K562 (cell line): ENCODE data around the gene RANBP3.

Experiments
- CTCF ChIP-seq, 3 experiments: IDR thresholded peaks in 2 of 3; conservative IDR thresholded peaks in 1 of 3; 2 replicates each; pipeline ENCODE4 v1.5.1; 2011 to 2012; ENCODE audit warnings: low read length in 3 of 3, mild to moderate bottlenecking in 3 of 3, control low read depth in 2 of 3, improper control_type of control experiment in 1 of 3, inconsistent platforms in 1 of 3, low read depth in 1 of 3, mixed read lengths in 1 of 3, moderate library complexity in 1 of 3; ENCODE audit not compliant: insufficient read depth in 2 of 3
- HMGXB4 ChIP-seq: sonication (generic); formaldehyde crosslinking; IDR thresholded peaks from 2 replicates; pipeline ENCODE4 v1.8.1; 2023; ENCODE audit warnings: mild to moderate bottlenecking, missing genetic modification reagents
- JUN ChIP-seq, 2 experiments: sonication (generic) in 1 of 2; formaldehyde crosslinking in 1 of 2; IDR thresholded peaks; 2 replicates each; pipeline versions ENCODE4 v1.6.1 to v1.8.0; 2012 to 2022; ENCODE audit warnings: borderline replicate concordance in 2 of 2, mild to moderate bottlenecking in 2 of 2, improper control_type of control experiment in 1 of 2, low read depth in 1 of 2, low read length in 1 of 2, missing genetic modification reagents in 1 of 2
- JUNB ChIP-seq: fragments of 450-650 bp; formaldehyde crosslinking; conservative IDR thresholded peaks from 2 replicates; pipeline ENCODE4 v1.4.0; 2020; ENCODE audit warnings: mild to moderate bottlenecking
- MTF1 ChIP-seq: fragments of 250-450 bp; sonication (Bioruptor Pico); IDR thresholded peaks from 2 replicates; pipeline ENCODE4 v1.9.0; 2021; ENCODE audit warnings: moderate library complexity, mild to moderate bottlenecking, inconsistent platforms, borderline replicate concordance
- PTRF ChIP-seq: fragments of 450-650 bp; IDR thresholded peaks from 2 replicates; pipeline ENCODE4 v1.6.1; 2016; ENCODE audit warnings: mild to moderate bottlenecking, missing genetic modification characterization, missing compliant biosample characterization
- RHOXF2B ChIP-seq: fragments of 250-450 bp; sonication (Bioruptor Pico); conservative IDR thresholded peaks from 2 replicates; pipeline ENCODE4 v1.5.1; 2021
- SMAD3 ChIP-seq: fragments of 450-650 bp; formaldehyde crosslinking; conservative IDR thresholded peaks from 2 replicates; pipeline ENCODE4 v1.4.0; 2020; ENCODE audit warnings: mild to moderate bottlenecking
- SMARCE1 ChIP-seq: fragments of 450-650 bp; IDR thresholded peaks from 2 replicates; pipeline ENCODE4 v1.7.1; 2016; ENCODE audit warnings: mild to moderate bottlenecking
- ZBTB33 ChIP-seq: sonication (generic); formaldehyde crosslinking; IDR thresholded peaks from 2 replicates; pipeline ENCODE4 v1.8.1; 2023; ENCODE audit warnings: mild to moderate bottlenecking, missing genetic modification reagents
- ZNF639 ChIP-seq, 2 experiments: fragments of 200-800 bp in 1 of 2; sonication (Bioruptor generic) in 1 of 2; sonication (generic) in 1 of 2; formaldehyde crosslinking in 1 of 2; IDR thresholded peaks in 1 of 2; conservative IDR thresholded peaks in 1 of 2; 2 replicates each; pipeline versions ENCODE4 v1.5.0 to v1.6.1; 2016 to 2020; ENCODE audit warnings: missing compliant biosample characterization in 1 of 2, missing genetic modification characterization in 1 of 2, missing genetic modification reagents in 1 of 2

GRCh38 chr19:5890099-5890498, 87.8 kb downstream of the RANBP3 start:
- TF ChIP-seq MTF1 (CRISPR knock-in tag): no peak
- TF ChIP-seq SMAD3: no peak
- no peak for TF ChIP-seq HMGXB4
- TF ChIP-seq RHOXF2B (CRISPR knock-in tag): no peak
- TF ChIP-seq JUNB: no peak
- no peak for TF ChIP-seq CTCF (IDR thresholded peaks at IDR 0.05 in 2 of 3, conservative IDR thresholded peaks at IDR 0.05 in 1 of 3; ENCODE audit: insufficient read depth in 2 of 3, low read depth in 1 of 3, low read length in 3 of 3)
- no peak for TF ChIP-seq PTRF (tag)
- TF ChIP-seq JUN (IDR thresholded peaks at IDR 0.05; ENCODE audit: borderline replicate concordance, low read depth, low read length): no peak
- no peak for TF ChIP-seq JUN (CRISPR knock-in tag; IDR thresholded peaks at IDR 0.05; ENCODE audit: borderline replicate concordance)
- no peak for TF ChIP-seq SMARCE1
- TF ChIP-seq ZNF639 (CRISPR knock-in tag; conservative IDR thresholded peaks at IDR 0.05 in 1 of 2, IDR thresholded peaks at IDR 0.05 in 1 of 2): no peak
- TF ChIP-seq ZBTB33 (CRISPR knock-in tag): no peak
